COLO668 (cell line): ENCODE results near the gene GJD2.
A peak's percentile ranks its signal among the peaks of the same experiment; 100 is the strongest.

Experiments used
- DNase-seq: peaks from one replicate; lab custom pipeline; 2025; ENCODE audit not compliant: unreplicated experiment; lab: John Stamatoyannopoulos, UW

GJD2 gene

GRCh38 chr15:34726406-34727100 lies 28.2 kb downstream of the GJD2 start:
- no peak for DNase-seq

- DNase-seq = no peak
Measured at GRCh38 chr15:34725556-34725955, 29.2 kb downstream of the GJD2 start.

- DNase-seq = no peak
Measured at GRCh38 chr15:34724481-34724880, 30.3 kb downstream of the GJD2 start.

GRCh38 chr15:34722439-34722836 lies 32.4 kb downstream of the GJD2 start:
- no peak for DNase-seq

- peak; percentile 36 for DNase-seq
Measured at GRCh38 chr15:34721802-34722438, 32.9 kb downstream of the GJD2 start.

GRCh38 chr15:34721157-34721801 lies 33.5 kb downstream of the GJD2 start:
- no peak for DNase-seq

- DNase-seq = no peak
Measured at GRCh38 chr15:34719695-34720094, 35.1 kb downstream of the GJD2 start.

GRCh38 chr15:34718681-34719665 lies 35.8 kb downstream of the GJD2 start:
- no peak for DNase-seq

GRCh38 chr15:34717729-34718128 lies 37.1 kb downstream of the GJD2 start:
- DNase-seq = no peak

GRCh38 chr15:34716111-34716510 lies 38.7 kb downstream of the GJD2 start:
- no peak for DNase-seq

- no peak for DNase-seq
Measured at GRCh38 chr15:34714476-34715121, 40.2 kb downstream of the GJD2 start.

- DNase-seq = no peak
Measured at GRCh38 chr15:34713635-34714034, 41.2 kb downstream of the GJD2 start.

GRCh38 chr15:34709866-34710265 lies 44.9 kb downstream of the GJD2 start:
- no peak for DNase-seq

GRCh38 chr15:34708422-34708821 lies 46.4 kb downstream of the GJD2 start:
- DNase-seq = no peak

GRCh38 chr15:34701536-34701935 lies 53.3 kb downstream of the GJD2 start:
- DNase-seq = no peak
